Jurkat, Clone E6-1 (cell line): ENCODE measurements around the gene SYT12.
A peak's percentile ranks its signal among the peaks of the same experiment; 100 is the strongest.
"Not testable (repeated sequence)": the region's sequence is repeated elsewhere in the genome, so short reads cannot be mapped to it uniquely, and the experiment has no call there.

ENCODE experiments used
- DNase-seq: peaks from one replicate; pipeline ENCODE4 v3.0.0-alpha.2; 2011; ENCODE audit warnings: low read depth, low spot score
- H3K4me3 ChIP-seq: 2 replicates; pipeline ENCODE4 v1.5.1; 2011; ENCODE audit warnings: mild to moderate bottlenecking, low read length, control low read depth, moderate library complexity

SYT12 gene

GRCh38 chr11:66989360-66989759 lies 33.6 kb upstream of the SYT12 start:
- H3K4me3 ChIP-seq, DNase-seq: not testable (repeated sequence)

DNA sequence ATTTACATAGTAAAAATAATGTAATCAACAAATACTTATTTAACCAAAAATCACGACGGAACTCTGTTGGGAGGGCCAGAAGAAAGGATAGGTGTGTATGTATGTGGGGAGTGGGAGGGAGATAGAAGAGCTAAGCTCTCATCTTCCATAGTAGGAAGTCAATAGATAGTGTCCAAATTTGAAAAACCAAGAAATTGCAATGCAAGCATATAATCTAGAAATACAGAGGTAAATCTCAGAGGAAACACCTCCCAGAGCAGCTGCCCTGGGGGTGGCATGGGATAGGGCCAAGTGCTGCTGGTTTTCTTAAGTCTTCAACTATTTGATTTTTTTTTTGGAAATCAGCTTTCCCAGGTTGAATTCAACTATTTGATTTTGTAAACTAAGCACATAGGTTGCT lies 30.9 kb upstream of the SYT12 start:
- no peak overlapping the region for H3K4me3 ChIP-seq
- no peak for DNase-seq

DNA sequence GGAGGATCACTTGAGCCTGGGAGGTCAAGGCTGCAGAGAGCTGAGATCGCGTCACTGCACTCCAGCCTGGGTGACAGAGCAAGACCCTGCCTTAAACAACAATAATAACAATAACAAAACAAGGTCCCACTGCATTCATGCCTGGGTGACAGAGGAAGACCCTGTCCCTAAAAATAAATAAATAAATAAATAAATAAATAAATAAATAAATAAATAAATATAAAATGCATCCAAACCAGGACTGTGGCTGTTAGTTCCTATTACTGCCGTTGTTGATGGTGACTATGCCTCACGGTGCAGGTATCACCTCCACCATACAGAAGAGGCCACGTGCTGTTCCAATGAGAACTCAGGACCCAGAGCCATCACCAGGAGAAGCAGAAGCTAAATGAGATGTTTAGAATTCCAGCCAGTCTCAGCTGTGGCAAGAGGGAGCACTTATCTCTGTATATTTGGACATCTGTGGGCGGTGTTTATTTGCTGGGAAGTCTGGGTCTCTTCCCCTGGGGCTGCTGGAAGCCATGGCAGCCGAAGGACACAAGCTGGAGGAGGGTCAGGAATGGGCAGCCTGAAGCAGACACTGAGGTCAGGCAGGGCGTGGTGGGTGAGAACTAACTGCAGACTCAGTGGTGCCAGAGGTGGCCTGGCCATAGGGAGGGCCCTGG lies 26.2 kb upstream of the SYT12 start:
- no peak for DNase-seq
- H3K4me3 ChIP-seq, result no peak overlapping the region

DNA sequence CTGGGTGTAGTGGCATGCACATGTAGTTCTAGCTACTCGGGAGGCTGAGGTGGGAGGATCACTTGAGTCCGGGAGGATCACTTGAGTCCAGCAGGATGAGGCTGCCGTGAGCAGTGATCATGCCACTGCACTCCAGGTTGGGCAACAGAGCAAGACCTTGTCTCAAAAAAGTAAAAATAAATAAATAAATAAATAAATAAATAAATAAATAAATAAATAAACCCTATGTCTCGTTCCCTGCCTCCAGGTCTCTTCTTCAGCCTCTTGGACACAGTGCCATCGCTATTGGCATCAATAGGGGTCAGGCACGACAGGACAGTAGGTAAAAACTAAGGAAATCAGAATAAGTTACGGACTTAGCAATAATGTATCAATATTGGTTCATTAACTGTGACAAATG lies 23.4 kb upstream of the SYT12 start:
- no peak for DNase-seq
- H3K4me3 ChIP-seq, result no peak overlapping the region

DNA sequence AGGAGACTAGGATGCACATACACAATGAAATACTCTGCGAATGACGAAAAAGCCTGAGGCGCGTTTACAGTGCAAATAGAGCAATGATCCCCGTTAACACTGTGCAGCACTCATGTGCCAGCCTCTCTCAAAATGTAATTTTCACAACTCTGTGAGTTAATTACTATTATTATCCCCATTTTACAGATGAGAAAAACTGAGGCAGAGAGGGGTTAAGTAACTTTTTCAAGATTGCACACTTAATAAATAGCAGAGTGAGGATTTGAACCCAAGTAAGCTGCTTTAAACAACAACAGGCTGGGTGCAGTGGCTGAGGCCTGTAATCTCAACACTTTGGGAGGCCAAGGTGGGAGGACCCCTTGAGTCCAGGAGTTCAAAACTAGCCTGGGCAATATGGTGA lies 21.6 kb upstream of the SYT12 start:
- H3K4me3 ChIP-seq, result no peak overlapping the region
- DNase-seq, result no peak

GRCh38 chr11:67002297-67002913 lies 20.5 kb upstream of the SYT12 start:
- no peak for DNase-seq

DNA sequence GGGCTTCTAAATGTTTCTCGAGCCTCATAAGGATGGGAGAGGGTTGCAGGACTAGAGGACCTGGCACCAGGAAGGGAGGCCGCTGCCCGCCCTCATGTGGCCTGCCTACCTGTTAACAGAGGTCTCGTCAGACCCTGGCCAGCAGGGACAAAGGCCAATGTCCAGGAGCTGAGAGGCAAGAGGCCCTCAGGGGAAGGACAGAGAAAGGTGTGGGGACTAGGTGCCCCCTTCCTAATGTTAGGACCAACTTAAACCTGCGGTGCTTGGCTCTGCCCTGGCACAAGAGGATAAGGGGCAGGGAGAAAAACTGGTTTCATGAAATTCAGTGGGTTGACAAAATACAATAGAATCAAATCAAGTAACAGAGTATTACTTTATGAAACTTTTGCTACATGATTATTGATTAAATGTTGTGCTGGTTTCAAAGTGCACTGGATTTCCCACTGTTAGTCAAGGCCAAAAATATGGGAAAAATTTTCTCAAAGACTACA lies 20.0 kb upstream of the SYT12 start:
- DNase-seq, result no peak
- no peak overlapping the region for H3K4me3 ChIP-seq

More at GRCh38 chr11:67002297-67002913, 20.5 kb upstream of the SYT12 start:
- H3K4me3 ChIP-seq, result no peak overlapping the region

DNA sequence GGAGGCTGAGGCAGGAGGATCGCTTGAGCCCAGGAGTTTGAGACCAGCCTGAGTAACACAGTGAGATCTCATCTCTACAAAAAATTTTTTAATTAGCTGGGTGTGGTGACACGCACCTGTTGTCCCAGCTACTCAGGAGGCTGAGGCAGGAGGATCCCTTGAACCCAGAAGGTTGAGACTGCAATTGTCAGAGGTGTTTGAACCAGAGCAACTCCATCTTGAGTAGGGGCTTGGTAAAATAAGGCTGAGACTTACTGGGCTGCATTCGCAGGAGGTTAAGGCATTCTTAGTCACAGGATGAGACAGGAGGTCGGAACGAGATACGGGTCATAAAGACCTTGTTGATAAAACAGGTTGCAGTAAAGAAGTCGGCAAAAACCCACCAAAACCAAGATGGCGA lies 17.7 kb upstream of the SYT12 start:
- H3K4me3 ChIP-seq, DNase-seq: not testable (repeated sequence)

GRCh38 chr11:67006029-67006884 lies 16.7 kb upstream of the SYT12 start:
- H3K4me3 ChIP-seq, result no peak overlapping the region; the same call in 1 of the 2 replicates
- DNase-seq, result peak; percentile 74

GRCh38 chr11:67007126-67007525 lies 15.8 kb upstream of the SYT12 start:
- H3K4me3 ChIP-seq, result no peak overlapping the region
- DNase-seq, result no peak

GRCh38 chr11:67010296-67010905 lies 12.5 kb upstream of the SYT12 start:
- H3K4me3 ChIP-seq, result no peak overlapping the region
- DNase-seq, result no peak

DNA sequence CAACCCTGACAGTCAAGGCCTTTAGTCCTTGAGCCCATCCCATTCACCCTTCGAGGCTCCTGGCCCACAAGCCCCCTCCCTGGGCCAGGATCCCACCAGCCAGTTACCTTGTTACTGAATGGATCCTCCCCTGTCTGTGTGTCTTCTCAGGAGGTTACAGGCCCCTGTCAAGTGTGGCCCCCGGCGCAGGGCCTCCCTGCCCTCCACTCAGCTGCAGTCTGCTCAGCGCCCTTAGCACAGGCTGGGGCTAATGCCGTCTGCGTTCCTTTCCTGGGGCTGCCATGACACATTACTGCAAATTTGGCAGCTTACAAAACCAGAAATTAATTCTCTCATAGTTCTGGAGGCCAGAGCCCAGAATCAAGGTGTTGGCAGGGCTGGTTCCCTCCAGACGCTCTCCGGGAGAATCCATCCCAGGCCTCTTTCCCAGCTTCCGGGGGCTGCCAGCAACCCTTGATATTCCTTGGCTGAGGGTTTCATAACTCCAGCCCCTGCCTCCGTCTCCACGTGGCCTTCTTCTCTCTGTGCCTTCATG lies 9.4 kb upstream of the SYT12 start:
- no peak overlapping the region for H3K4me3 ChIP-seq
- DNase-seq, result no peak

GRCh38 chr11:67014343-67014742 lies 8.6 kb upstream of the SYT12 start:
- H3K4me3 ChIP-seq, result no peak overlapping the region
- no peak for DNase-seq

- no peak for DNase-seq
- no peak overlapping the region for H3K4me3 ChIP-seq
Measured at GRCh38 chr11:67015048-67015447, 7.9 kb upstream of the SYT12 start.

DNA sequence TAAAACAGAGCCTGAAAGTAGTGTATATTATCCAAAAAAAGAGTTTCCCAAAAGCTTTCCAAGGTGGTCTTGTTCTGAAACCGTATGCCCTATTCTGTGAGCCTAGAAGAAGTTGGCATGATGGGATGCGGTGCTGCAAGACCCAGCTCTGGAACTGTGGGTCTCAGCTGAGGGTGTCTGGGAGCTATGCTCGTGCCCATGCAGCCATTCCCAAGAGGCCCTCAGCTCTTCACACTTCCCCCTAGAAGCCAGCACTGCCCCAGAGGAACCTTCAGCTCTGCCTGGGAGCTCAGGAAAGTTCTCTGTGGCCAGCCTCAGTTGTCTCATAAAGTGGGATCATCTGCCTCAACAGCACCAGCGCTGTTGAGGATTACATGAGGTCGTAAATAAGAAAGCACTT lies 6.4 kb upstream of the SYT12 start:
- H3K4me3 ChIP-seq, result no peak overlapping the region
- no peak for DNase-seq

DNA sequence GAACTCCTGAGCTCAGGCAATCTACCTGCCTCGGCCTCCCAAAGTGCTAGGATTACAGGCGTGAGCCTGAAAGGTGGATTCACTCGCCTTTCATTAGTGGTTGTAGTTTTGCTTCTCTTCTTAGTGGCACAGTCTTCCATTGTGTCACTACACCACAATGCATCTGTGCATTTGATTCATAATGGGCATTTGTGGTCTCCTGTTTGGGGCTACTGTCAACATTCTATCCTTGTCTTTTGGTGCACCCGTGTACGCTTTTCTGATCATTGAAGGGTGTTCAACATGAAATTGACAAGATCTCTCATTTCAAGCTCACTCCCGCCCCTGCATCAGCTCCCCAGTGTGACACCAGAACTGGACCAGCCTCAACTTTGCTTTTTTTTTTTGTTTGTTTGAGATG lies 2.0 kb upstream of the SYT12 start:
- no peak for DNase-seq
- H3K4me3 ChIP-seq, result no peak overlapping the region

- DNase-seq, result no peak
Measured at GRCh38 chr11:67022341-67022933, 497 bp upstream of the SYT12 start.

DNA sequence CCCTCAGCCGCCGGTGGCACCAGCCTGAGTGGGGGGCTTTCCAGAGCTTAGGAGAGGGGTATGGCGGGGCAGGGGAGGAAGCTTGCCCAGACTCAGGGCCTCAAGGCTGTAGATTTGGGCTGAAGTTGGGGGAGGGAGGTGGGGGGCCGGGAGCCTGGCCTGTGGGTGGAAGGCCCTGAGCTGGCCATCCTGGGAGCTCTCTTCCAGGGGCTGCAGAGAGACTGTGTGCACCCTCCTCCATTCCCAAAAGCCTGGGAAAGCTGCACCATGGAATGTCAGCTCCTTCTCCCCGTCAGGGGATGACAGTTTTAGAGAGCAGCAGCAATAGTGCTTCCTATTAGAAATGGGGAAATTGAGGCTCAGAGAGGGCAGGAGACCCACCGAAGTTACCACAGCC lies 1.0 kb downstream of the SYT12 start:
- no peak overlapping the region for H3K4me3 ChIP-seq
- DNase-seq, result no peak

More at GRCh38 chr11:67022341-67022933, 497 bp upstream of the SYT12 start:
- H3K4me3 ChIP-seq, result no peak overlapping the region

- H3K4me3 ChIP-seq, result no peak overlapping the region
- DNase-seq, result peak; percentile 94
Measured at GRCh38 chr11:67024410-67024809, 1.5 kb downstream of the SYT12 start.
